GM12878 (cell line): Measurements from ENCODE around the gene MPRIP. TPM values are rescaled to one million over a fixed set of nuclear protein-coding genes. Genes with fewer than 3 reads are reported as not detected.

Source experiments
- ATAC-seq: fragments of 200-7000 bp; cut with Tn5 transposase; 3 replicates; pipeline ENCODE4 v1.9.1; 2020; ENCODE audit warnings: mild to moderate bottlenecking, moderate library complexity
- BruUV-seq: library from RNA; stranded (reverse); fragments of 400-500 nt; replicated peaks from 2 replicates; lab custom pipeline; 2021; lab: Mats Ljungman, UMichigan
- CTCF ChIA-PET: fragments of 300-600 bp; sonication (Branson Sonifier 250); formaldehyde crosslinking; extraction: SDS; loops from one replicate; lab custom pipeline; 2021; ENCODE audit warnings: inconsistent platforms; lab: Yijun Ruan, JAX
- POLR2A ChIA-PET: fragments of 350-600 bp; formaldehyde crosslinking; extraction: SDS; loops from one replicate; lab custom pipeline; 2021; ENCODE audit warnings: inconsistent platforms; lab: Charles Lee
- RAD21 ChIA-PET: fragments of 300-600 bp; sonication (Branson Sonifier 250); formaldehyde crosslinking; loops from one replicate; lab custom pipeline; 2023; ENCODE audit warnings: antibody characterized with exemption; ENCODE audit not compliant: unreplicated experiment; lab: Charles Lee
- SMC1A ChIA-PET: fragments of 300-600 bp; sonication (Branson Sonifier 250); formaldehyde crosslinking; loops from one replicate; lab custom pipeline; 2023; ENCODE audit not compliant: unreplicated experiment, uncharacterized antibody; lab: Charles Lee
- DNase-seq: peaks from one replicate; pipeline ENCODE4 v3.0.0-alpha.2; 2011; ENCODE audit warnings: low read depth, low spot score
- FAIRE-seq: peaks from 3 replicates; lab custom pipeline; 2011; peaks lifted over from hg19 to GRCh38; lab: Jason Lieb, UNC
- H2AFZ ChIP-seq: 2 replicates; pipeline ENCODE4 v1.6.0; 2011; ENCODE audit warnings: low read depth, low read length, control low read depth; ENCODE audit not compliant: control insufficient read depth
- H3K27ac ChIP-seq: 2 replicates; pipeline ENCODE4 v1.5.1; 2011; ENCODE audit warnings: control low read depth; ENCODE audit not compliant: control insufficient read depth, insufficient read depth
- H3K27me3 ChIP-seq, 2 experiments: replicated peaks in 1 of 2; 2 replicates each; pipeline versions ENCODE4 v1.6.0 to v1.6.1; 2011; ENCODE audit warnings: low read length in 1 of 2; ENCODE audit not compliant: control insufficient read depth in 2 of 2, insufficient read depth in 2 of 2
- H3K36me3 ChIP-seq, 2 experiments: 2 replicates each; pipeline ENCODE4 v1.5.1; 2011; ENCODE audit warnings: low read length in 1 of 2; ENCODE audit not compliant: control insufficient read depth in 2 of 2, insufficient read depth in 2 of 2
- H3K4me1 ChIP-seq: 2 replicates; pipeline ENCODE4 v1.6.1; 2011; ENCODE audit warnings: mild to moderate bottlenecking, low read length, moderate library complexity, mixed read lengths; ENCODE audit not compliant: control insufficient read depth, insufficient read depth
- H3K4me2 ChIP-seq: 2 replicates; pipeline ENCODE4 v1.6.0; 2011; ENCODE audit warnings: control low read depth; ENCODE audit not compliant: control insufficient read depth, insufficient read depth
- H3K4me3 ChIP-seq: fragments of 200-600 bp; sonication (generic); 2 replicates; pipeline ENCODE4 v1.5.1; 2016
- H3K79me2 ChIP-seq: 2 replicates; pipeline ENCODE4 v1.6.0; 2011; ENCODE audit warnings: low read length; ENCODE audit not compliant: control insufficient read depth, insufficient read depth
- H3K9ac ChIP-seq: 2 replicates; pipeline ENCODE4 v1.8.0; 2011; ENCODE audit warnings: low read length, control low read depth, mixed read lengths; ENCODE audit not compliant: control insufficient read depth, insufficient read depth
- H3K9me3 ChIP-seq: replicated peaks from 3 replicates; pipeline ENCODE4 v1.5.1; 2011; ENCODE audit warnings: mild to moderate bottlenecking, low read length; ENCODE audit not compliant: control insufficient read depth, insufficient read depth
- H4K20me1 ChIP-seq: 2 replicates; pipeline ENCODE4 v1.6.0; 2011; ENCODE audit not compliant: control insufficient read depth, insufficient read depth
- CBX5 ChIP-seq: sonication (generic); IDR thresholded peaks from 2 replicates; pipeline ENCODE4 v1.6.1; 2016; ENCODE audit warnings: low read depth, moderate library complexity, mild to moderate bottlenecking, inconsistent platforms
- HCFC1 ChIP-seq: fragments of 150-350 bp; IDR thresholded peaks from 2 replicates; pipeline ENCODE4 v1.6.1; 2014; ENCODE audit warnings: low read length
- IKZF1 ChIP-seq: fragments of 450-650 bp; conservative IDR thresholded peaks from 2 replicates; pipeline ENCODE4 v1.6.1; 2017; ENCODE audit warnings: antibody characterized with exemption, mild to moderate bottlenecking
- MTA3 ChIP-seq: IDR thresholded peaks from 2 replicates; pipeline ENCODE4 v1.6.1; 2012; ENCODE audit warnings: low read length, inconsistent platforms, borderline replicate concordance
- NR2C1 ChIP-seq: fragments of 450-650 bp; IDR thresholded peaks from 2 replicates; pipeline ENCODE4 v1.6.1; 2017; ENCODE audit warnings: antibody characterized with exemption, mild to moderate bottlenecking, moderate library complexity
- POLR2A ChIP-seq: IDR thresholded peaks from 2 replicates; pipeline ENCODE4 v1.6.1; 2011; ENCODE audit warnings: low read depth, mild to moderate bottlenecking, low read length
- RFX5 ChIP-seq: IDR thresholded peaks from 2 replicates; pipeline ENCODE4 v1.6.1; 2011; ENCODE audit warnings: low read depth, low read length, improper control_type of control experiment
- SRF ChIP-seq, 2 experiments: IDR thresholded peaks; 2 replicates each; pipeline ENCODE4 v1.6.1; 2011; ENCODE audit warnings: low read depth in 2 of 2, low read length in 2 of 2, mild to moderate bottlenecking in 1 of 2, moderate library complexity in 1 of 2
- TAF1 ChIP-seq: IDR thresholded peaks from 2 replicates; pipeline ENCODE4 v1.6.1; 2011; ENCODE audit warnings: mild to moderate bottlenecking, low read depth, low read length, borderline replicate concordance
- TARDBP ChIP-seq: IDR thresholded peaks from 2 replicates; pipeline ENCODE4 v1.6.1; 2016; ENCODE audit warnings: borderline replicate concordance
- WRNIP1 ChIP-seq: IDR thresholded peaks from 2 replicates; pipeline ENCODE4 v1.6.1; 2011; ENCODE audit warnings: low read depth, low read length, improper control_type of control experiment, borderline replicate concordance
- WGBS: methylation state at CpG from one replicate; pipeline ENCODE4 v1.1.6; 2016; ENCODE audit warnings: low lambda C conversion rate; ENCODE audit not compliant: insufficient replicate concordance, insufficient coverage; ENCODE audit errors: missing lambda C conversion rate; 5-methylcytosine and 5-hydroxymethylcytosine counted together
- in situ Hi-C: fragments of 300-500 bp; cut with MboI; formaldehyde crosslinking; loops from 9 replicates; pipeline ENCODE4 v1.14.3; 2018; ENCODE audit warnings: mixed read lengths
- intact Hi-C: fragments of 100-400 bp; cut with micrococcal nuclease; formaldehyde crosslinking; loops from one replicate; pipeline ENCODE4 v1.14.2; 2022; ENCODE audit not compliant: unreplicated experiment
- polyA plus RNA-seq, 11 experiments: library from polyadenylated mRNA; depleted of rRNA in 4 of 11; unstranded in 6 of 11; stranded (reverse) in 5 of 11; fragments of >200 nt; fragmentation: Nextera tagmentation in 4 of 11; fragmentation: Illumina TruSeq in 1 of 11; extraction: Ambion mirVana in 4 of 11; extraction: Trizol in 1 of 11; gene quantifications; 1 replicate in 1 of 11; 2 replicates in 10 of 11; pipeline versions ENCODE4 v1.2.1 to v1.2.3, GENCODE V29; 2011 to 2016; ENCODE audit warnings: inconsistent platforms in 2 of 11, missing spikeins in 2 of 11, low read depth in 1 of 11
- total RNA-seq, 4 experiments: library from RNA; depleted of rRNA in 3 of 4; stranded (reverse); fragments of >200 nt in 3 of 4; fragmentation: Illumina TruSeq in 1 of 4; extraction: Trizol in 1 of 4; gene quantifications; 2 replicates each; pipeline versions ENCODE4 v1.2.1 to v1.2.3, GENCODE V29; 2013 to 2021
- TF ChIP-seq, protein P1 (sequence below): IDR thresholded peaks from 2 replicates; pipeline ENCODE4 v1.6.1; 2011; ENCODE audit warnings: borderline replicate concordance, low read depth, mild to moderate bottlenecking, moderate library complexity, low read length; ENCODE audit not compliant: insufficient read depth, poor library complexity, severe bottlenecking
- TF ChIP-seq, protein P2 (sequence below): IDR thresholded peaks from 2 replicates; pipeline ENCODE4 v1.6.1; 2011; ENCODE audit warnings: low read depth, mild to moderate bottlenecking, low read length, moderate library complexity, borderline replicate concordance; ENCODE audit errors: extremely low read depth

MPRIP gene
- total and polyA plus RNA-seq, 10 of the 15 experiments (the other 5 are each of a cell fraction or from before 2014, with no cell fraction given), result 16.5 to 168 (median 71.7) TPM

GRCh38 chr17:17056156-17056539, 13.9 kb downstream of the MPRIP start:
- DNase-seq, result no peak
- Histone ChIP-seq H3K36me3 (peaks cover 5 to 7% of the 10 kb centered on the region in 2 experiments), H4K20me1 (peaks cover 4% of the 10 kb centered on the region; the same call in 1 of the 2 replicates), H3K27me3 (no peaks in the 10 kb centered on the region), H3K79me2 (peaks cover 36% of the 10 kb centered on the region), H3K4me2 (no peak overlapping the region)
- SMC1A ChIA-PET, result interaction anchor here (0.9 kb wide), 1 partner anchor 10 kb away, joined by 3 read pairs; no protein-coding TSS in a partner anchor
- CTCF ChIA-PET, result no interaction called here
- in situ Hi-C loops (no loop called here), intact Hi-C loops (no loop called here)
- 97% methylated on average over 8 of the region's 8 CpGs for WGBS
- TF ChIP-seq HCFC1, result no peak
- TF ChIP-seq NR2C1, result no peak
- TF ChIP-seq, protein P1, sequence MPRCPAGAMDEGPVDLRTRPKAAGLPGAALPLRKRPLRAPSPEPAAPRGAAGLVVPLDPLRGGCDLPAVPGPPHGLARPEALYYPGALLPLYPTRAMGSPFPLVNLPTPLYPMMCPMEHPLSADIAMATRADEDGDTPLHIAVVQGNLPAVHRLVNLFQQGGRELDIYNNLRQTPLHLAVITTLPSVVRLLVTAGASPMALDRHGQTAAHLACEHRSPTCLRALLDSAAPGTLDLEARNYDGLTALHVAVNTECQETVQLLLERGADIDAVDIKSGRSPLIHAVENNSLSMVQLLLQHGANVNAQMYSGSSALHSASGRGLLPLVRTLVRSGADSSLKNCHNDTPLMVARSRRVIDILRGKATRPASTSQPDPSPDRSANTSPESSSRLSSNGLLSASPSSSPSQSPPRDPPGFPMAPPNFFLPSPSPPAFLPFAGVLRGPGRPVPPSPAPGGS, result no peak
- TF ChIP-seq IKZF1, result no peak
- TF ChIP-seq, all 136 proteins: peak for 0
- Histone ChIP-seq H3K27ac (no peak overlapping the region), H3K9me3 (no peaks in the 10 kb centered on the region), H3K4me3 (no peak overlapping the region), H3K4me1 (peaks cover 9% of the 10 kb centered on the region), H3K9ac (no peak overlapping the region), H2AFZ (no peak overlapping the region)
- POLR2A ChIA-PET, result no interaction called here
- ATAC-seq (no peak), FAIRE-seq (no peak)
- no TSS peak for BruUV-seq
- RAD21 ChIA-PET, result no interaction called here

DNA sequence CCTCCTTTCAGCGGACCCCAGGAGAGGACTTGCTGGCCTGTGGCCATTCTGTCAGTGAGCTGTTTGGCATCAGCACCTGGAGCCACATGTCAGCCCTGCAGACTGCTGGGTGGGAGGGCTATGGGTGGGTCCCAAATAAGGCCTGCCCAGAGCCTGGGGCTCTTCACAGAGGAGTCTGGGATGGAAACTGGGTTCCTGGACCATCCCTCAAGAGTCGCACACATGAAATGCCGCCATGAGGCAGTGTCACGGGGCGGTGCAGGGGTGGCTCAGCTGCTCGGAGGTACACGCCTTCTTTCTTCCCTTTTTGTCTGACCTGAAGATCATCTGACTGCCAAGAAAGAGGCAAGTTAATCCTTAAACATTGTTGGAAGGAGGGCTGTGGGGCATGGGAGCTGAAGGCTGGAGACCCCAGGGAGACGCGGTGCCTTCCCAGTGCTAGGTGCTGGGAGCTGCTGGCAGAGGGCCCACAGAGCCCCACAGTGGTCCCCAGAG, 14.8 kb downstream of the MPRIP start:
- over 99% methylated on average over 9 of the region's 9 CpGs for WGBS
- Histone ChIP-seq H3K36me3 (peaks cover 5 to 6% of the 10 kb centered on the region in 2 experiments; a peak in 3 of 4 replicates), H3K27ac (no peak overlapping the region), H3K4me3 (no peak overlapping the region), H3K9me3 (no peaks in the 10 kb centered on the region), H3K4me1 (no peaks in the 10 kb centered on the region; the same call in none of the 2 replicates), H3K27me3 (no peaks in the 10 kb centered on the region), H3K4me2 (no peak overlapping the region), H2AFZ (no peak overlapping the region), H3K9ac (no peak overlapping the region), H4K20me1 (peaks cover 4% of the 10 kb centered on the region; the same call in 1 of the 2 replicates)
- intact Hi-C loops, result no loop called here
- in situ Hi-C loops, result no loop called here
- POLR2A ChIA-PET, result no interaction called here
- ATAC-seq (no peak), DNase-seq (no peak)
- RAD21 ChIA-PET, result no interaction called here
- CTCF ChIA-PET, result no interaction called here
- SMC1A ChIA-PET, result interaction anchor here (0.5 kb wide), 1 partner anchor 62 kb away, joined by 3 read pairs; no protein-coding TSS in a partner anchor
- no peak for TF ChIP-seq MTA3
- TF ChIP-seq TARDBP, result no peak
- no peak for TF ChIP-seq SRF (IDR thresholded peaks at IDR 0.05; ENCODE audit: low read depth in 2 of 2, low read length in 2 of 2)
- no peak for TF ChIP-seq POLR2A
- TF ChIP-seq, protein P2, sequence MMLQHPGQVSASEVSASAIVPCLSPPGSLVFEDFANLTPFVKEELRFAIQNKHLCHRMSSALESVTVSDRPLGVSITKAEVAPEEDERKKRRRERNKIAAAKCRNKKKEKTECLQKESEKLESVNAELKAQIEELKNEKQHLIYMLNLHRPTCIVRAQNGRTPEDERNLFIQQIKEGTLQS, result no peak
- no peak for TF ChIP-seq CBX5
- TF ChIP-seq WRNIP1, result no peak
- TF ChIP-seq HCFC1, result no peak
- TF ChIP-seq RFX5, result no peak
- TF ChIP-seq TAF1, result no peak
- TF ChIP-seq, all 136 proteins: peak for 0
- FAIRE-seq, result no peak
- no TSS peak for BruUV-seq
- peaks cover 27% of the 10 kb centered on the region for H3K79me2 ChIP-seq
